Endometrium (tissue), 2 donors: ENCODE measurements around the gene GRIK5.
"Not testable (repeated sequence)": the region's sequence is repeated elsewhere in the genome, so short reads cannot be mapped to it uniquely, and the experiment has no call there.

Experiments
- FAIRE-seq: peaks from 2 replicates; lab custom pipeline; 2012; peaks lifted over from hg19 to GRCh38; lab: Jason Lieb, UNC
- donor health status: control.
- donor health status: control.

Gene GRIK5

DNA sequence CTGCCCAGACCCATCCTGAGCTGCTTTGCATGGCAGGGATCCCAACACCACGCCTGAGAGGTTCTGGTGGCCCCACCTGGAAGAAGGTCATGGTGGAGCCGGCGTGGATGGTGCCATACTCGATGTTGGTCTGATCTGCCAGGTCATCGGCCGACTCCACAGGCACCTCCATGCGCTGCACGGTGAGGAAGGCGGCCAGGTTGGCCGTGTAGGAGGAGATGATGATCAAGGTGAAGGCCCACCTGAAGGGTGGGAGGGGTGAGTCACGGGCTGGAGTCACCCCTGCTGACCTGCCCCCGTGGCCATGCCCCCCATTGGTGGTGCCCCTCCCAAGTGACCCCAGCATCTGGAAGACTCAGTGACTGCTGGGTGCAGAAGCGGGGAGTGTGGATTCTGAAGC, 63.4 kb downstream of the GRIK5 start:
- FAIRE-seq = no peak

DNA sequence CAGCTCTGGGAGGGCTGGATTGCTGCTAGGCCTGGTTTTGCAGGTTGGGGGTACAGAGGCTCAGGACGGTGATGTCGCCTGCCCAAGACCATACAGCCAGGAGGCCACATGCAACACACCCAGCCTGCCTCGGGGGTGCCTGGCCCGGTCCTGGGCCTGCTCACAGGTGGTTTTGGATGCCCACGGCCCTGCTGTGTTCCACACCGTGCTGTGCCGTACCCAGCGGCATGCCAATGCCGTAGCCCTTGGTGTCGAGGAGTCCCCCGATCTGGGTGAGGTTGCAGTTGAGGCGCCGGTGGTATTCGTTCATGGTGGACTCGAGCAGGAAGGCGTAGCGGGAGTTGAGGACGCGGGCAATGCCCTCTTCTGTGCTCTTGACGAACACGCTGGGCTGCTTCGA, 64.5 kb downstream of the GRIK5 start:
- no peak for FAIRE-seq

DNA sequence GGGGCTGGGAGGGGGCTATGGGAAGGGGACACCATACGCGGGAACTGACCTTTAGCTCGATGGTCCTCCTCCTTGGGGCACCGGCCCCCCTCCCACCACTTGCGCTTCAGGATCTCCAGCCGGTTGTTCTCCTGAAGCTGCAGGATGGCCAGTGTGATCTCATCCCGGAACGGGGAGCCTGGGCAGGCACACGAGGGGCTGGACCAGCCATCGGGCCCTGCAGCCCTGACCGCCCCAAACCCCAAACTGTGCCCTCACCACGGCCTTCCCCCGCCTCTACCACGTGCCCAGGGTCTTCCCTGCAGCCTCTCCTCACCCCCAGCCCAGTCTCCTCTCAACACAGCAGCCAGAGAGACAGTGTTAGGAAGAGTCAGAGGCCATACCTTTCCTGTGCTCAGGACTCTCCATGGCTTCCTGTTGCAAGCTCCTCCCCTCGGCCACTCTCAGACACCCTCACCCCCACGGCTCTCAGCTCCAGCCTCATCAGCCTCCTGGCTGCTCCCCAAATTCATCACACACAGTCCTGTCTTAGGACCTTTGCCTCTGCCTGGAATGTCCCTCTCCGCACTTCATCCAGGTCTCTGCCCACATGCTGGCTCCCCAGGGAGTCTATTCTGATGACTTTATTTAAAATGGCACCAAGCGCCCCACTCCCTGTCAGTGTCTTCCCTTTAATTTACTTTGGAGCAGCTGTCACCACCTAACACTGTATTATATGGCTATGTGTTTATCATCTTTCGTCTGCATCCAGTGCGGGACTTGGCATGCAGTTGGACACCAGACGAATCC, 66.3 kb downstream of the GRIK5 start:
- FAIRE-seq = no peak

DNA sequence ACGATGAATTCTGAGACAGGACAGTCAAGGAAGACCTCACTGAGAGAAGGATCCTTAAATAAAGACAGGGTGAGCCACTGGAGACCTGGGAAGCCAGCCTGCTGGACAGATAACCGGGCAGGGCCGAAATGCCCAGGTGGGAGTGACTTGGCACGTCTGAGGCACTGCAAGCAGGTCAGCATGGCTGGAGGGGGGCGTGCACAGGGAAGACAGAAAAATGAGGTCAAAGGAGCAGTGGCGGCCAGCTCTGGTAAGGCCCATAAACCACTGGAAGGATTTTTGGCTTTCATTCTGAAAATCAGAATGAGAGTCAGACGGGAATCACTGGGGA, 70.2 kb downstream of the GRIK5 start:
- FAIRE-seq = no peak

DNA sequence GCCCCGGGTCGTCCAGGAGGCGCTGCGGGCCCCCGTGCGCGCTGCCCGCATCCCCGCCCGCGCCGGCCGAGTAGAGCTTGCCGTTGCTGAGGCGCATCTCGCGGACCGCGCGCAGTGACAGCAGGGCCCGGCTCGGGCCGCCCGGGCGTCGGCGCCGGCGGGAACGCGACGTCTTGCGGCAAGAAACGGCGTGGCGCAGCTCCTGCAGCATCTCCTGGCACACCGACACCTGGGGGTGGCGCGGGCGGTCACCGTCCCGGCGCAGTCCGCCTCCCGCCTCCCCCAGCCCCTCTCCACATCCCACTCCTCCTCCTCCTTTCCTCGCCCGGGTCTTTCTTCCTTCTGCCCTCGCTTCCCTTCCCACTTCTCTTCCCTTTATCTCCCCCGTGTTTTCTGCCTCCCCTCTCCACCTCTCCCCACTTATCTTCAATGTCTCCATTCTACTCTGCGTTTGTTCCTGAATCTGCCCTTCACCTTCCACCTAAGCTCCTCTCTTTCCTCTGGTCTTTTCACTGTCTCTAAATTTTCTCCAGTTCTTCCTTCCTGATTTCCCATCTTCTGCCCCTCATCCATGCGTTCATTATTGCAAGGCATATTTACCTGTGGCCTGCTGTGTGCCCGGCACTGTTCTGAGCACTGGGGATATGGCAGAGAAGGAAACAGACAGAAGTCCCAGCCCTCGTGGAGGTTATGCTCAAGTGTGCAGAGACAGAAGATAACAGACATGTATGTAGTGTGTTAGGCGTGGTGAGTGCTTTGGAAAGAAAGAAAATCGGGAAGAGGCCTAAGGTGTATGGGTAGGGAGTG, 70.7 kb downstream of the GRIK5 start:
- no peak for FAIRE-seq

DNA sequence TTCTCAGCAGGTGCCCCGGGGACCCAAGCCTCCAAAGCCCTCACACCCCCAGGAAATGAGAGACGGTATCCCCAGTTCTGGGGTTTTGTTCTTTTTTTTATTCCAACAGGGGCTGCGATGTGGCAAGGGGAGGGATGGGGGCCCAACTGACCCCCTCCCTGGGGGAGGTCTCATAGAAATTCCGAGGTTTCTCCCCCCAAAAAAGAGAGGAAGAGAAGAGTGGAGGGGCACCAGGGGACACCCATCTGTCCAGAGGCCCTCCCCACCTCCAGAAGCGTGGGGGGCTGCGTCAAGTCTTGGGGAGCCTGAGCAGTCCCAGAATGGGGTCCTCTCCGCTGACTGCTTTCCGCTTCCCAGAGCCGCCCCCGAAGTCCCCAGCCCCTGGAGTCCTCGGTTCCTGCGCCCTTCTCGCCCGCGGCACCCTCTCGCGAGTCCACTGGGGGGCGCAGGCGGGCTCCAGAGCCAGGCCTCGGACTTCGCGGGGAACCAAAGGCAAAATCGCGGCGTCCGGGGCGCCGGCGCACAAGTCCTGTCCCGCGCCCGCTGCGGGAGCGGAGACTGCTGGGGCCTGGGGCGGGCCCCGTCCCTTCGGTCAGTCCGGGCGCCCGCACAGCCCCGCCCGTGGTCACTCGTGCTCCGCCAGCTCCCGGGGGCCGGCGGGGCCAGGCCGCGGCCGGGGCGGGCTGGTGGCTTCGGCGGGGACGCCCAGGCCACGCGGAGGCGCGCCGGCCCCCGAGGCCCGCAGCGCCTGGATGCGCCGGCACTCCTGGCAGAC, 71.6 kb downstream of the GRIK5 start:
- no peak for FAIRE-seq

DNA sequence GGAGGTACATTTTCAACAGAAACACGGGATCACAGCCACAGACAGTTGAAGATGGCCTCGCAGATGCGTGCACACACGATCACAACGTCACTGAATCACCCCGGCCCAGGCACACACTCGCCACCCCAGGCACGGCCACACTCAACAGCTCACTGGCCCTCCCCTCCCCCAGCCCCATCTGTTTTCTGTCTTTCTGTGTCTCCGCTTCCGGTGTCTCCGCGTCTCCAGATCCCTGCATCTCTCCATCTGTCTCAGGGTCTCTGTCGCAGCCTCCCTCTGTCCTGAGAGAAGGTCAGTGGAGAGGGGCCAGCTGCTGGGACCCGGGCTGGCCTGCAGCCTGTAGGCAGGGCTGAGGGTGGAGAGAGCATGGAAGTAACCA, 72.2 kb downstream of the GRIK5 start:
- FAIRE-seq = no peak

DNA sequence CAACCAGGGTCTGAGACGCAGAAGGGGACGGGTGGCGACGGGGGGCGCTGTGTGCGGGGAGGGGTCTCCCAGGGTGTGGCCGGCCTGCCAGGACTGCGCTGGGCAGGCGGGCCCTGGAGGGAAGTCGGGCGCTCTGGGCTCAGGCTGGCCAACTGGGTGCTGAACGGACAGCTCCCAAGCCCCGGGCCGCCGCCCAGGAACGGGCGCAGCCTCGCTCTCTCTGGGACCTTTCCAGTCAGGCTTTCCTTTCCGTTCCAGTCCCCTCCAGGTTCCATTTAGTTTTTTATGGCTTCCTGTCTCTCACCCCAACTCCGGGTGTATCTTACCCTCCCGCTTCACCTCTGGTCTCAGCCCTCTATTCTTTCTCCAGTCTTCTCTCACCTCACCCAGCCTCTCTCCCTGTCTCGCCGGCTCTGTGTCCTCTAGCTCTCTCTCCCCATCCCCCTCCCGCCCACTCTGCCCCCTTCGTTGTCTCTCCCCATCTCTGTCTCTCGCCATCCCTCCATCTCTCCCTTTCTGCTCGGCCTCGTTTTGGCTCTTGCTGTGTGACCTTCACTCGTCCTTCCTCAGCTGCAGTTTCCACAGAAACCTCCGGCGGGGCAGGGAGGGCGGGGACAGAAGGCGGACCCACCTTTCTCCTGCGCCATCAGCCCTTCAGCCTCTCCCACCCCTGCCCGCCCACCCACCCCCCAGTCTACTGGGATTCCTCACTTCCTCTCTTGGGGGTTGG, 72.7 kb downstream of the GRIK5 start:
- FAIRE-seq = no peak

DNA sequence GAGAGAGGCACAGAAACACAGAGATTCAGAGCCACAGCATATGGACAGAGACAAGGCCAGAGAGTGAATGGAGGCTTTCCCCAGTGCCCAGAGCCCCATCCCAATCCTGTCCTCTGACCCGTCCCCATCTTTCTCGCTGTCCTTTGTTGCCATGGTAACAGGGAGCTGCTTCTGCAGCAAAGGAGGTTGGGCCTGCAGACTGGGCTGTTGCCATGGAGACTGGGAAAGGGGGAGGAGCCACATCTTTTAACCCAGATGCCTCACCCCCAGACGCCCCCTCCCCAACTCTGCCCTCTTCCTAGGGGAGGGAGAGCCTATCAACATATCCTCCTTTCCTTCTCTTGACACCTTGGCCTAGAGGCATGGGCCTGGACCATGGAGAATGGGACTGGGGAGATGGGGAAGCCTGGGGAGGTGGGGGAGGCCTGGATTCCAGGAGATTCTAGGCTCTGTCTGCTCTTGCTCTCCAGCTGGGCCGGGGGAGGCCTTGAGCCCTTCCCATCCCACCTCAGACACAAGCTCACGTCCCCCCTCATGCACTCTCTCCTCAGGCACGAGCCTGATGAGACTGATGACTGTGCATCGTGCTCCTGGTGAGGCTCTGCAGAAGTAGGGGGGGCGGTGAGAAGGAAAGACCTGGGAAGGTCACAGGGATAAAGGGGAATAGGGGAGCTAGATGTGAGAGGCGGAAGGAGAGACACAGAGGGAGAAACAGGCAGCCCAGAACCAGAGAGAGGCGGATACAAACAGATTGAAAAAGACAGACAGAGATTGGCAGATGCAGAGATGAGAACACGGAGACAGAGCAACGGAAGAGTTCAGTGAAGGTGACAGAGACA, 73.8 kb downstream of the GRIK5 start:
- no peak for FAIRE-seq

DNA sequence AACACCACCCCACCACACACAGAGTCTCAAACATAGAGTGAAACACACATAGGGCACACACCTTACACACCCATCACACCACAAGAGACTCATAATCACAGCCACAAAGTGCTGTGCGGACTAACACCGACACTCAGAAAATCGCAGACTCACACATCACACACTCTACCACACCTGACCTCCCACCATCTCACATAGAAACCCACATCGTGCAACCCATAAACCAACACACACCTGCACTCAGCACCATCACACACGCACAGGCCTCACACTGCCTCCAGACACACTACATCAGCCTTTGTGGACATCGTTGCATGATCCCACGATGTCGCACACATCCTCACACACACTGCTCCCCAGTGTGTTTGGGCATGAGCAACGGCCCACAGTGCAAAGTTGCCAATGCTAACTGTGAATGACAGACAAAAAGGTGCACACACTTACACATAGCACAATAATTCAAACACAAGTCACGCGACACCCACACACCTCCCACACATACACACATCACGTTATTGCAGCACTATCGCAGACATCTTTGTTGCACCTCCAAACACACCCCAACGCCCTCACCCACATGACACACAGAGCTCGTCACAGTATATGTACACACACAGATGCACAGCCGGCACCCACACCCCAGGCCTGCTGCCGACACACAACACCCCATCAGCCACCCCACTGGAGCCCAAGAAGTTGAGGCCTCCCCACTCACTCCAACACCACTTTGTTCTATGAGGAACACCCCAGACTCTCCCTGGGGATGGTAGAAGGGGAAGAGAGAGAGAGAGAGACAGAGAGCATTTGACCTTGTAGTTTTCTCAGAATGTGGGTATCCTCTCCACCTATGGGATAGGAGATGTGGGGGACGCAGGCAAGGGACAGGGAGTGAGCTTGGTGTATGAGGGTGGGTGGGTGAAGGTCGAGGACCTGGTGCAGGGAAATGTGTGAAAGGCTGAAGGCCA, 74.7 kb downstream of the GRIK5 start:
- no peak for FAIRE-seq

DNA sequence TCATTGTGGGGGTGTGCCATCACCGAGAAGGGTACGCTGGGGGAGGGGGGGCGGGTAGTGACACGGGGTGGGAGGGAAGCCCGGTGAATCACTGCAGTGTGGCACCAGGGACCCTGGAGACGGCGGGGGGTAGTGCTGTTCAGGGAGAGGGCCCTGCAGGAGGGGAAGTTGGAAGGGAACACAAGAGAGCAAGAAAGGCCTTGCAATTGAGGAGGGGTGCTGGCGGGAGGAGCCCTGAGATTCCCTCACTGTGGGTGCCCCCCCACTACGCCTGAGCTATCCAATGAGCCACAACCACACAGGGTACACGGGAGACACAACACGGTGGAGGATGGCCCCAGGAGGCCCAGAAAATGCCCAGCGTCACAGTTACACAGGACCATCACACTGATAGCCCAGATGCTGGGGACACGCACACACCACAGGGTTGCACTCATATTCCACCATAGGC, 75.5 kb downstream of the GRIK5 start:
- FAIRE-seq = no peak

DNA sequence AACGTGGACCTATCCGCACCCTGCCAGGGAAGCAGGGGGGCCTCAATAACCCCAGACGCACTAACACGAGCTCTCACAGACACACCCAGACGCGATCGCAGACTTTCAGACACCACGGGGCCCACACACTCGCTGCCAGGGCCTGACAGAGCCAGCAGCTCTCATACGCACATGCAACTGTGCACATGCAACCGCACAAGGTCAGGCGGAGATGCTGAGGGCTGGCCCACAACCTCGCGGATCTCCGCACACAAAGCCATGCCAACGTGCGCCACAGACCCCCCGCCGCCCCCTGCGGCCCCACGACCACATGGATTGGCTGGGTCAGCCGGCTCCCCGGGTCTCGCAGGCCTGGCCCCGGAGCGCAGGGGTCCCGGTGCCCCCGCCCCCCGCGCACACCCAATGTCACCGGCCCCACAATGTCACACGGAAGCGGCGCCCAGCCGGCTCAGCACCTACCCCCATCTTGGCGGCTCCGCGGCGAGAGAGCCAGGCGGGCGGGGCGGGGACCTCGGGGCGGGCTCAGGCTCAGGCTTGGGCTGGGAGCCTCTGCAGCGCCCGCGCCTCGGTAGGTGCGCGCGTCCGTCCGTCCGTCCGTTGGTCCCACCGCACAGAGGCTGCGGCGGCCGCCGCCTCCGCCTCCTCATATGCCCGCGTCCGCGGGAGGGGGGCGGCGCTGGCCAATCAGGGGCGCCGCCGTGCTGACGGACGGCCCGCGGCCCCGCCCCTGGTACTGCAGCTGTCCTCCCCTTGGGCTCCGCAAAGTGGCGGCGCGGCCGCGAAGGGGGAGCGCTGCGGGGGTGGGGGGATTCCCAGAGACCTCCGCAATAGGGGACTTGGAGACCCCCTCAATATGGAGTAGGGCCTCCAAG, 76.2 kb downstream of the GRIK5 start, which contains the start of gene ATP1A3:
ATP1A3 (minus strand) TSS at position 619 of the 872 bp plus-strand sequence; CDS start at position 465, 154 bp downstream.
- FAIRE-seq = no peak

DNA sequence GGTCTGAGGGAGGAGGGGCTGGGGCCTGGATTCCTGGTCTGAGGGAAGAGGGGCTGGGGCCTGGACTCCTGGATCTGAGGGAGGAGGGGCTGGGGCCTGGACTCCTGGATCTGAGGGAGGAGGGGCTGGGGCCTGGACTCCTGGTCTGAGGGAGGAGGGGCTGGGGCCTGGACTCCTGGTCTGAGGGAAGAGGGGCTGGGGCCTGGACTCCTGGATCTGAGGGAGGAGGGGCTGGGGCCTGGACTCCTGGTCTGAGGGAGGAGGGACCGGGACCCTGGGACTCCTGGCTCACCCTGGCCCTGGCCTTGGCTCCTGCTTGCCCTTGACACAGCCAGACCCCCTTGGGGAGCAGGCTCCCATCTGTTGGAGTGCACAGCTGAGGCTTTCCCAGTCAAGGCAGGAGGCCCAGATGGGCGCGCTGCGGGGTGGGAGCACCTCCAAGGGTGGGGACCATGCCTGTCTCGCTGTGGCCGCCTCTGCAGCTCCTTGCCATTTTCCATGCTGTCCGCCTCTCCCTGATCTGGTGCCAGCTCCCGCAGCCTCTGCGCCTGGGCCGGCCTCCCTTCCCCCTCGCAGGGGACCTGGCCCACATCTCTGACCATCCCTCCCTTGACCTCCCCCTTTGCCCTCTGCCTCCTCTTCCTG, 78.0 kb downstream of the GRIK5 start:
- not testable (repeated sequence) for FAIRE-seq

DNA sequence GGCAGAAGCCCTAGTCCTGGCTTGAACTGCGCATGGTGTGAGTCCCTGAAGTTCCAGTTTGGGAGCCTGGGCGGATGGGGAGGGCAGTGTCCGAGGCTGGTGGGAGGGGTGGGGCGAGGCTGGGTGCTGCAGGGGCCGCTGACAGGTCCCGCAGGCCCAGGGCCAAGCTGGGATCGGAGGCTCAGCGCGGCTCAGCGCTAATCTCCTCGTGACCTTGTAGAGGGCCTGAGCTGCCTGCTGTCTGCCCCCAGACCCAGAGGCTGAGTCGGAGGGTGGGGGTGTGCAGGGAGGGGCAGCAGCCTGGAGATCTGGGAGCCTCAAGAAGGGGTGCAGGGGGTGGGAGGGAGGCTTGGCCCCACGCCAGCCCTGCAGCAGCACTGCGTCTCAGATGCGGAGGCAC, 79.0 kb downstream of the GRIK5 start:
- no peak for FAIRE-seq

DNA sequence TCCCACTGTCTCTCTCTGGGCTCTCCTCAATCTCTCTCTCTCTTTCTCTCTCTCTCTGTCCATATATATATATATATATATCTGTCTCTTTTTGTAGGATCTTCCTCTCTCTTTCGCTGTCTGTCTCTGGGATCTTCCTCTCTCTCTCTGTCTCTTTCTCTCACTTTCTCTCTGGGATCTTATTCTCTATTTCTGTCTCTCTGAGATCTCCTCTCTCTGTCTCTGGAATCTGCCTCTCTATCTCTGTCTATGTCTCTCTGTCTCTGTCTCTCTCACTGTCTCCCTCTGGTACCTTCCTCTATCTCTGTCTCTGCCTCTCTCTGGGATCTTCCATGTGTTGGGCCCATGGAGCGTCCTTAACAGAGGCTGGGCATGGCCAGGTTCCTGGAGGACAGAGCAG, 79.4 kb downstream of the GRIK5 start:
- FAIRE-seq = no peak

DNA sequence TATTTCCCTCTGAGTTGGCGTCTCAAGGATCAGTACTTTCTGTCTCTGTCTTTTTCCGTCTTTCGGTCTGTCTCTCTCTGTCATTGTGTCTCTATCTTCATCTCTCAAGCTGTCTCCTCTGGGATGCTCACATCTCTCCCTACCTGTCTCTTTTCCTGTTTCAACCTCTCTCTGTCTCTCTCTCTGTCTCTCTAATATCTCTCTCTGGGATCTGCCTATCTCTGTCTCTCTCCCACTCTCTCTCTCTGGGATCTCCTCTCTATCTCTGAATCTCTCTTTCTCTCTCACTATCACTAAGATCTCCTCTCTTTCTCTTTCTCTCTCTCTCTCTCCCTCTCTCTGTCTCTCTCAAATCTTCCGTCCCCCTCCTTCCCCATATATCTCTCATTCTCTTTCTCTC, 80.0 kb downstream of the GRIK5 start:
- FAIRE-seq = no peak

DNA sequence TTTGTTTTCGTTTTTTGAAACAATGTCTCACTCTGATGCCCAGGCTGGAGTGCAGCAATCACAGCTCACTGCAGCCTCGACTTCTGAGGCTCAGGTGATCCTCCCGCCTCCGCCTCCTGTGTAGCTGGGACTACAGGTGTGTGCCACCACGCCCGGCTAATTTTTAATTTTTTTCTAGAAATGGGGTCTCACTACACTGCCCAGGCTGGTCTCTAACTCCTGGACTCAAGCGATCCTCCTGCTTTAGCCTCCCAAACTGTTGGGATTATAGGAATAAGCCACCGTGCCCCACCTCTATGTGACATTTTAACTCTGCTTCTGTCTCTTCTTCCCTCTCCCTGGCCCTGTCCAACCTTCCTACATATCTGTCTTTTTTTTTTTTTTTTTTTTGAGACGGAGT, 81.1 kb downstream of the GRIK5 start:
- no peak for FAIRE-seq

DNA sequence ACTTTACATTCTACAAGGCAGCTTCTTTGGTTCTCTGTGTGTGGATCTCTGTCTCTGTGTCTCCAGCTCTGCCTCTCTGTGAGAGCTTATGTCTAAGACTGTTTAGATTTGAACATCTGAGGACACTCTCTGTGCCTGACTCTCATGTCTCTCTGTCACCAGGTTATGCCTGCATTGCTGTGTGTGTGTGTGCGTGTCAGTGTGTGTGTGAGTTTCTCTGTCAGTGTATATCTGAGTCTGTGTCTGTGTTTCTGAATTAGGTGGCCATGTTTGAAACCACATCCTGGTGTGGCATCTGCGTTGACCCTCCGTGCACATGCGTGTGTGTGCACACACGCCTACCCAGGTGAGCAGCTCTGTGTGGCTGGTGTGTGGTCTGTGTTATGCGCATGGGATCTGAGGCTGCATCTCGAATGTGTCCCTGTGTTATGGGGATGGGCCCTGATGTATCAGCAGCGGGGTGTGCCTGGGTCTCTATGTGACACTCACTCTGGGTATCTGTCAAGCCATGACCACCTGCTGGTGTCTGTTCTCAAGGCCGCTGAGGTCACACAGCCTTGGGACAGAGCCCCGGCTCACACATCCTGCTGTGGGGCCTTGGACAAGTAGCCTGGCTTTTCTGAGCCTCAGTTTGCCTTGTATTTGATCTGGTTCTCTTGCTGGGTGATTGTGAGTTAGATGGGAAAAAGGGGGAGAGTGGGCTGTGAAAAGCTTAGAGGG, 82.7 kb downstream of the GRIK5 start:
- no peak for FAIRE-seq
